PC-3 (cell line): ENCODE data around the gene ADAD2. TPM values are rescaled to one million over a fixed set of nuclear protein-coding genes. Genes with fewer than 3 reads are reported as not detected.

ENCODE experiments used
- ATAC-seq: fragments of 200-7000 bp; cut with Tn5 transposase; 2 replicates; pipeline ENCODE4 v1.9.1; 2020; ENCODE audit warnings: mild to moderate bottlenecking, moderate library complexity
- BruUV-seq: library from RNA; stranded (reverse); fragments of 400-500 nt; replicated peaks from 2 replicates; lab custom pipeline; 2021; lab: Mats Ljungman, UMichigan
- CTCF ChIA-PET: fragments of 300-600 bp; sonication (Branson Sonifier 250); formaldehyde crosslinking; loops from one replicate; lab custom pipeline; 2022; ENCODE audit warnings: antibody characterized with exemption; lab: Charles Lee
- POLR2A ChIA-PET: fragments of 300-600 bp; sonication (Branson Sonifier 250); formaldehyde crosslinking; loops from one replicate; lab custom pipeline; 2022; ENCODE audit warnings: antibody characterized with exemption; ENCODE audit not compliant: unreplicated experiment; lab: Charles Lee
- DNase-seq: peaks from one replicate; pipeline ENCODE4 v3.0.0-alpha.2; 2015
- H2AFZ ChIP-seq: fragments of 300-600 bp; sonication (generic); 2 replicates; pipeline ENCODE4 v1.6.0; 2016; ENCODE audit warnings: antibody characterized with exemption, low read length
- H3F3A ChIP-seq: fragments of 300-600 bp; sonication (generic); one replicate; pipeline ENCODE4 v1.6.0; 2017; ENCODE audit warnings: antibody characterized with exemption, low read length, control low read depth, mild to moderate bottlenecking; ENCODE audit not compliant: unreplicated experiment
- H3K27ac ChIP-seq: fragments of 300-600 bp; sonication (generic); 2 replicates; pipeline ENCODE4 v1.5.1; 2016; ENCODE audit warnings: mild to moderate bottlenecking, low read length
- H3K27me3 ChIP-seq: fragments of 300-600 bp; sonication (generic); 2 replicates; pipeline ENCODE4 v1.6.1; 2016; ENCODE audit warnings: low read length, mixed read lengths
- H3K36me3 ChIP-seq: fragments of 300-600 bp; sonication (generic); 2 replicates; pipeline ENCODE4 v1.6.1; 2016; ENCODE audit warnings: low read depth, mixed run types, low read length, mixed read lengths
- H3K4me1 ChIP-seq: fragments of 300-600 bp; sonication (generic); 2 replicates; pipeline ENCODE4 v1.5.1; 2016; ENCODE audit warnings: low read length; ENCODE audit not compliant: insufficient read depth
- H3K4me2 ChIP-seq: fragments of 300-600 bp; sonication (generic); 2 replicates; pipeline ENCODE4 v1.6.0; 2016; ENCODE audit warnings: low read length
- H3K4me3 ChIP-seq: fragments of 300-600 bp; sonication (generic); 2 replicates; pipeline ENCODE4 v1.5.1; 2016; ENCODE audit warnings: mild to moderate bottlenecking, low read length, mixed read lengths
- H3K79me2 ChIP-seq: fragments of 300-600 bp; sonication (generic); 2 replicates; pipeline ENCODE4 v1.6.1; 2017; ENCODE audit warnings: low read length, mixed read lengths
- H3K9ac ChIP-seq: fragments of 300-600 bp; sonication (generic); 2 replicates; pipeline ENCODE4 v1.6.0; 2016; ENCODE audit warnings: mild to moderate bottlenecking, low read length
- H3K9me2 ChIP-seq: fragments of 300-600 bp; sonication (generic); replicated peaks from 2 replicates; pipeline ENCODE4 v1.6.1; 2016; ENCODE audit warnings: mixed run types, low read length, mixed read lengths
- H3K9me3 ChIP-seq: fragments of 300-600 bp; sonication (generic); 2 replicates; pipeline ENCODE4 v1.6.1; 2016; ENCODE audit warnings: low read length, mixed read lengths
- H4K20me1 ChIP-seq: fragments of 300-600 bp; sonication (generic); 2 replicates; pipeline ENCODE4 v1.6.1; 2016; ENCODE audit warnings: low read length, mixed read lengths
- EZH2 ChIP-seq: fragments of 300-600 bp; sonication (generic); IDR thresholded peaks from one replicate; pipeline ENCODE4 v1.6.1; 2017; ENCODE audit warnings: antibody characterized with exemption, mild to moderate bottlenecking, low read length; ENCODE audit not compliant: unreplicated experiment
- EZH2phosphoT487 ChIP-seq: fragments of 300-600 bp; sonication (generic); IDR thresholded peaks from 2 replicates; pipeline ENCODE4 v1.6.1; 2018; ENCODE audit warnings: mild to moderate bottlenecking, antibody characterized with exemption, low read length, borderline replicate concordance
- intact Hi-C: fragments of 100-400 bp; cut with micrococcal nuclease; formaldehyde crosslinking; loops from 2 replicates; pipeline ENCODE4 v1.9.0; 2023
- total RNA-seq: library from RNA; depleted of rRNA; stranded (reverse); fragments of >200 nt; gene quantifications from 2 replicates; pipeline ENCODE4 v1.2.3, GENCODE V29; 2014
- TF ChIP-seq, protein P1 (sequence below): fragments of 300-600 bp; sonication (generic); conservative IDR thresholded peaks from 2 replicates; pipeline ENCODE4 v1.5.1; 2017; ENCODE audit warnings: antibody characterized with exemption, low read depth, mild to moderate bottlenecking, low read length

Gene ADAD2
- total RNA-seq, 1 experiment from 2014 or later: not detected

DNA sequence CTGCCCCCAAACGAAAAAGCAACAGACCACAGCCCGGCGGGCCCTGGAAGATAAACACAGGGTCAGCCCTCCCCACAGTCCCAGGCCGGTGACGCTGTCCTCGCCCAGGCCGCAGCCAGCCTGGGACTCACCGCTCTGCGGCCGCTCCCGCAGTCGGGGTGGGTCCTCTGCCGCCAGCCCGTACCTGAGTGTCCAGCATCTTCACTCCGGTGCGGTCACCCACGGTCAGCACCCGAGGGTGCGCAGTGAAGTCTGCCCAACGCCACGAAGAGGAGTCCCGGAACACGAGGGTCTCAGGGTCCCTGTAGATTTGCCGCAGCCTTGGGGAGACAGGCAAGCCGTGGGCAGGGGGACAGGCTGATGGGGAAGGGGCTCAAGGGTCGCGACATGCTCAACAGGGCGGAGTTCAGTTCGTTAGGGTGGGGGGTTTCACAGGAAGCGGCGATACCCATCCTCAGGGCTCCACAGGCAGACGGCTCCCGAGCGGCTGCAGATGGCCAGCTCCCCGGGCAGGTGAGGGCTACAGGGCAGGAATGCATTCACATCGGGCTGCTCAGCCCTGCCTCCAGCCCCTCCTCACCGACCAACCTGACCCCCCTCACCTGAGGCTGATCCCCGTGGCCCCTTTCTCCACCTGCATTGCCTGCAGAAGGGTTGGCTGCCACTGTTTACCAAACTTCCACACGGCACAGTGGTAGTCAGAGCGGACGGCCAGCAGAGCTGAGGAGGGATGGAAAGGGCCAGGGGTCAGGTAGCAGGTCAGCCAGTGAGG, 9.6 kb upstream of the ADAD2 start:
- H3K36me3 ChIP-seq: no peaks in the 10 kb centered on the region; the same call in 1 of the 2 replicates
- DNase-seq (no peak), ATAC-seq (no peak)
- H3K9ac ChIP-seq: no peak overlapping the region
- H3K79me2 ChIP-seq: peaks cover 23% of the 10 kb centered on the region
- no TSS peak for BruUV-seq
- H3F3A ChIP-seq: no peaks in the 10 kb centered on the region
- intact Hi-C loops: no loop called here
- CTCF ChIA-PET: no interaction called here
- H3K9me3 ChIP-seq: no peaks in the 10 kb centered on the region
- H3K4me2 ChIP-seq: no peak overlapping the region
- no peak overlapping the region for H3K4me3 ChIP-seq
- peaks cover 17% of the 10 kb centered on the region for H3K4me1 ChIP-seq
- POLR2A ChIA-PET: no interaction called here
- no peaks in the 10 kb centered on the region for H3K27me3 ChIP-seq
- H3K9me2 ChIP-seq: no peaks in the 10 kb centered on the region
- TF ChIP-seq EZH2phosphoT487: no peak
- TF ChIP-seq, protein P1, sequence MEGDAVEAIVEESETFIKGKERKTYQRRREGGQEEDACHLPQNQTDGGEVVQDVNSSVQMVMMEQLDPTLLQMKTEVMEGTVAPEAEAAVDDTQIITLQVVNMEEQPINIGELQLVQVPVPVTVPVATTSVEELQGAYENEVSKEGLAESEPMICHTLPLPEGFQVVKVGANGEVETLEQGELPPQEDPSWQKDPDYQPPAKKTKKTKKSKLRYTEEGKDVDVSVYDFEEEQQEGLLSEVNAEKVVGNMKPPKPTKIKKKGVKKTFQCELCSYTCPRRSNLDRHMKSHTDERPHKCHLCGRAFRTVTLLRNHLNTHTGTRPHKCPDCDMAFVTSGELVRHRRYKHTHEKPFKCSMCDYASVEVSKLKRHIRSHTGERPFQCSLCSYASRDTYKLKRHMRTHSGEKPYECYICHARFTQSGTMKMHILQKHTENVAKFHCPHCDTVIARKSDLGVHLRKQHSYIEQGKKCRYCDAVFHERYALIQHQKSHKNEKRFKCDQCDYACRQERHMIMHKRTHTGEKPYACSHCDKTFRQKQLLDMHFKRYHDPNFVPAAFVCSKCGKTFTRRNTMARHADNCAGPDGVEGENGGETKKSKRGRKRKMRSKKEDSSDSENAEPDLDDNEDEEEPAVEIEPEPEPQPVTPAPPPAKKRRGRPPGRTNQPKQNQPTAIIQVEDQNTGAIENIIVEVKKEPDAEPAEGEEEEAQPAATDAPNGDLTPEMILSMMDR: no peak
- no peak for TF ChIP-seq EZH2
- H4K20me1 ChIP-seq: no peaks in the 10 kb centered on the region
- H2AFZ ChIP-seq: no peak overlapping the region
- H3K27ac ChIP-seq: no peak overlapping the region

DNA sequence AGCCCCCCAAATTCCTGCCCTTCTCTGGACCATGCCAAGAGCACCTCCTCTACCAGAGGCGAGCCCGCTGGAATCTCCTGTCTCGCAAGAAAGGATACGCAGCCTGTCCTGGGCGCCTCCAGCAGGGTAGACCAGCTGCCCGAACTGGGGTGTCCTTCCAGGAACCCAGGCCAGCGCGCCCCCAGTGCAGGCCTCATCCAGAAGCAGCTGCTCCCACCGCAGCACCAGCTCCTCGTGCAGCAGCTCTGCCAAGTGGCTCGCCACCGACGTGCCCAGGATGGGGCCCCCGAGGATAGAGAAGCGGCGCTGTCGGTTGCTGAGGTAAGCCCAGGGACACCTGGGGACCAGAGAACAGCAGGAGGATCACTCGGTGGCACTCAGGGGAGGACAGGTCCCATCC, 8.9 kb upstream of the ADAD2 start:
- no peaks in the 10 kb centered on the region for H3K9me2 ChIP-seq
- no peaks in the 10 kb centered on the region for H4K20me1 ChIP-seq
- no peak overlapping the region for H3K27ac ChIP-seq
- ATAC-seq (no peak), DNase-seq (no peak)
- TF ChIP-seq EZH2phosphoT487 (no peak), EZH2 (no peak)
- TF ChIP-seq, protein P1: no peak
- no peak overlapping the region for H3K4me2 ChIP-seq
- H3K36me3 ChIP-seq: no peaks in the 10 kb centered on the region; the same call in 1 of the 2 replicates
- H3K9me3 ChIP-seq: no peaks in the 10 kb centered on the region
- BruUV-seq: no TSS peak
- peaks cover 28% of the 10 kb centered on the region for H3K79me2 ChIP-seq
- no peaks in the 10 kb centered on the region for H3F3A ChIP-seq
- peaks cover 10% of the 10 kb centered on the region; the same call in 1 of the 2 replicates for H3K4me1 ChIP-seq
- intact Hi-C loops: no loop called here
- no peak overlapping the region for H2AFZ ChIP-seq
- no peak overlapping the region for H3K4me3 ChIP-seq
- ChIA-PET POLR2A (no interaction called here), CTCF (no interaction called here)
- no peak overlapping the region for H3K9ac ChIP-seq
- no peaks in the 10 kb centered on the region for H3K27me3 ChIP-seq
